ENCODE measurements around the gene PAX5. TPM values are rescaled to one million over a fixed set of nuclear protein-coding genes. Genes with fewer than 3 reads are reported as not detected.

The PAX5 gene
- total RNA-seq, 2 experiments from 2014 or later = 2.2 to 2.4 TPM

DNA sequence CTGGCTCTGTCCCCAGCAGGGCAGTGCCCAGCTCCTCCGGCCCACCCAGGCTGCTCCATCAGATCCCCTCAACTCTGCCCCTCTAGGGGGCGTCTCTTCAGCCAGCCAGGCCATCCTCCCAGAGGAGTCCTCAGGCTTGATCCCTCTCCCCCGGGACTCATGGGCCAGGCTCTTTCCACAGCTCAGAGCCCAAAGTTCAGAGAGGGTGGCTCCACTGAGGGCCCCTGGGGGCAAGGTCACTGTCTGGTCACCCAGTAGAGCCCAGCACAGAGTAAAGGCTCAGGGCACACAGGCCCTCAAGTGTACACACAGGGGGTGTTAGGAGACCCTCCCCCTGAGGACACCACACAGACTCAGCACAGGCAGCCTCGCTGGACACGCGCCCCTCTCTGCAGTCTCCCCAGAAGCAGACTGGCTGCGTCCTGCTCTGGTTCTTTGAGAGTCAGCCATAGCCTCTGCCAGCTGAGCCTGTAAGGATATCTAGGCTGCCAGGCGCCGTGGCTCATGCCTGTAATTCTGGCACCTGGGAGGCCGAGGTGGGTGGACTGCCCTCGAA lies 64.8 kb downstream of the PAX5 start:
- Mint-ChIP-seq H3K9me3 (no peaks in the 10 kb centered on the region), H3K27me3 (no peaks in the 10 kb centered on the region), H3K4me1 (no peaks in the 10 kb centered on the region), H3K36me3 (no peaks in the 10 kb centered on the region), H3K27ac (peak overlapping the region; percentile 6), H3K4me3 (no peak overlapping the region)
- no peak for DNase-seq

DNA sequence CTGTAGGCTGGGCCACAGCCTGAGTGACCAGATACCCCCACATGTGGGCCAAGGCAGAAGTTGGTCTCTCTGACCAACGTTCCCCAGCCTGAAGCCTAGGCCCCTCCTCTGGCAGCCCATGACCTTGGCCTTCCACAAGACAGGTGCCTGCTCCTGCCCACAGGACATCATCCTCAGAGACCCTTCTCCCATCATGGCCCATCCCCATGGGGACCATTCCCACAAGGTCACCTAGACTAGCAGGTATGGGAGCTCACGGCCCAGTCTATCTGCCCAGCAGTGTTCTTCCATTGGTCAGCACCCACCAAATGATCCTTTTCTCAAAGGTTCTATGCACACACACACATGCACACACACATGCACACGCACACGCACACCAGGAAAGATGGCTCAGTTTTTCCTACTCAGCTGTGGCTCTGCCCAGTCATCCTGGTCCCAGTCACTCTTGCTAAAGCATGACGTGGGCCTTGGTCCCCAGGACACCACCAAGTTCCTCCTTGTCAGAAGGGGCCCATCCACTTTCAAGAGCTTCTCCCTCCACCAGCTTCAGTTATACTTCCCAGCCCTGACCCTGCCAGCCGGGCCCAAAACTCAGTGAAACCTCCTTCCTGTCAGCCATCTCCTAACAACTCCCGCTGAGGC lies 65.4 kb downstream of the PAX5 start:
- Mint-ChIP-seq H3K4me3 (no peak overlapping the region), H3K36me3 (no peaks in the 10 kb centered on the region), H3K27ac (peak overlapping the region; percentile 6), H3K9me3 (no peaks in the 10 kb centered on the region), H3K4me1 (no peaks in the 10 kb centered on the region), H3K27me3 (no peaks in the 10 kb centered on the region)
- DNase-seq = no peak

DNA sequence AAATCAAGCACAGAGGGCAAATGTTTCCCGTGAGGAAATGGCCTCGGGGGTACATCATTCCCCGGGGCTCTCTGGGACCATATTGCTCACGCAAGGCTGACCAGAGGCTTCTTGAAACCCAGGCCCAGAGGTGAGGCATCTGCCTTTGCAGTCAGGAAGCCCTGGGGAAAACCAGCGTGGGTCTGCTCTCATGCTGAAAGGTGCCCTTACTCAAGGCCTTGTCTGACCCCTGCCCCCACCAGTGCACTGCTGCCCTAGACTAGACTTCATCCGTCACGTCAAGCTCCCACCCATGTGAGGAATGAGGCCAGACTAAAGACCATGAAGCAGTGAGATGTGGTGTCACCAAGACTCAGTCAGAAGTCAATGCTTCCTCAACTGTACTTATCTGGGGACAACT lies 66.1 kb downstream of the PAX5 start:
- no peaks in the 10 kb centered on the region for H3K9me3 Mint-ChIP-seq
- no peak overlapping the region for H3K27ac Mint-ChIP-seq

DNA sequence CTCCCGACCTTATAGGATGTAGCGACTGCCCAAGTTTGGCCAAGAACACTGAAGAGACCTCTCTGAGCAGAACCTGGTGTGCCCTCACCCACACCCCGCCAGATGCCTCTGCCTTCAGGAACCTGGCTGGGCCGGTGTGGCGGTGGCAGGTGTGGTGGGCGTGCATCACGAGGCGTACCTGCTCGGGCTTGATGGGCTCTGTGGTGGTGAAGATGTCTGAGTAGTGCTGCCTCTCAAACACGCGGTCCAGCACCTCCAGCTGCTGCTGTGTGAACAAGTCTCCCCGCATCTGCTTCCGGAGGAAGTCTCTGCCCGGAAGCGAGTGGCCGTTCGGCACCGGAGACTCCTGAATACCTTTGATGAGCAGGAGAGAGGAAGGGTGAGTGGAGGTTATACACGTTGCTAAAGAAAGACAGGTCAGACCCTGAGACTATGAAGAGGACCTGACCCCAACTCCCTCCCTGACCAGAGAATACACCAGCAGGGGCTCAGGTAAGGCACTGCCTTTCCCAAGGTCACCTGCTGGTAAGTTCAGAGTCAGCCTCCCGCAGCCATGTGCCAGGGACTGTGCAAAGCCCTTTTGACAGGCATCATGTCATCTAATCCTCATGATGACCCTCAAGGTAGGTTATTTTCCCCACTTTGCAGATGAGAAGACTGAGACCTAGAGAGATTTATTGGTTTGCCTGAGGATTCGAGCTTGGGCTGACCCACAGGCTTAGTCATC lies 67.5 kb downstream of the PAX5 start:
- no peaks in the 10 kb centered on the region for H3K9me3 Mint-ChIP-seq
- H3K4me1 Mint-ChIP-seq = no peaks in the 10 kb centered on the region
- DNase-seq = no peak
- peaks cover 6% of the 10 kb centered on the region for H3K27me3 Mint-ChIP-seq
- H3K36me3 Mint-ChIP-seq = no peaks in the 10 kb centered on the region
- H3K4me3 Mint-ChIP-seq = no peak overlapping the region
- no peak overlapping the region for H3K27ac Mint-ChIP-seq

More for the DNA sequence above, 66.1 kb downstream of the PAX5 start:
- DNase-seq = no peak
- Mint-ChIP-seq H3K4me3 (no peak overlapping the region), H3K27me3 (no peaks in the 10 kb centered on the region), H3K36me3 (no peaks in the 10 kb centered on the region), H3K4me1 (no peaks in the 10 kb centered on the region)

DNA sequence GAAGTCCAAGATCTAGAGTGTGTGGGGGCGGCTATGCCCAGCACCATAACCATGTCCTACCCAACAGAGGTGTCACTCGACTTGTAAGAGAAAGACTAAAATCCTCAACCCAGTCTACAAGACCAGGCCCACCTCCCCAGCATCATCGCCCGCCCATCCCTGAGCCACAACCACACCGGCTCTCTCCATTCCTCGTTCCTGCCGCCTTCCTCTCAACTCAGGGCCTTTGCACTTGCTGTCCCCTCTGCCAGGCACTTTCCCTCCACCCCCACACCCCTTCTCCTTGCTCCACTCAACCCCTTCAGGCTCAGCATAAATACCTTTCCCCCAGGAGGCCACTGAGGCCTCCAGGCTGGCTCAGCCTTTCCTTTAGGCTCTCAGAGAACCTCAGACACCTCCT lies 69.3 kb downstream of the PAX5 start:
- H3K27ac Mint-ChIP-seq = no peak overlapping the region
- H3K27me3 Mint-ChIP-seq = peaks cover 13% of the 10 kb centered on the region
- no peak overlapping the region for H3K4me3 Mint-ChIP-seq
- no peaks in the 10 kb centered on the region for H3K36me3 Mint-ChIP-seq
- no peak for DNase-seq
- H3K4me1 Mint-ChIP-seq = no peaks in the 10 kb centered on the region
- H3K9me3 Mint-ChIP-seq = no peaks in the 10 kb centered on the region

DNA sequence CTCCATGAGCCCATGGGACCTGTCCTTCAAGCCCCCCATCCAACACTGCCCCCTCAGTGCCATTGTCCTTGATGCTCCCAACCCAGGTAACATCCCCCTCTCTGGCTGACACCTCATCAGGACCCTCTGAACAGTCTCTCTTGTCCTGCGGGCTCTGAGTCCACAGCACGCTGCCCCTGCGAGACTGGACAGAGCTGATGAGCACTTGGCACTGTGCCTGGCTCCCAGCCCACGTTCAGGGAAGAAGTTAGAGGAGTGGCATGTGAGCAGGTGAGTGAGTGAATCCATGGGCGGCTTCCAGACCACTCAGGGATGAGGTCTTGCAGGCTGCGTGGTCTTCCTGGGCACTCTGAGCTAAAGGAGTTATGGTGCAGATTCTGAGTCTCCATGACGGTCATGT lies 70.7 kb downstream of the PAX5 start:
- Mint-ChIP-seq H3K27ac (no peak overlapping the region), H3K4me3 (no peak overlapping the region), H3K9me3 (no peaks in the 10 kb centered on the region), H3K4me1 (no peaks in the 10 kb centered on the region), H3K27me3 (peaks cover 19% of the 10 kb centered on the region), H3K36me3 (no peaks in the 10 kb centered on the region)
- DNase-seq = no peak

DNA sequence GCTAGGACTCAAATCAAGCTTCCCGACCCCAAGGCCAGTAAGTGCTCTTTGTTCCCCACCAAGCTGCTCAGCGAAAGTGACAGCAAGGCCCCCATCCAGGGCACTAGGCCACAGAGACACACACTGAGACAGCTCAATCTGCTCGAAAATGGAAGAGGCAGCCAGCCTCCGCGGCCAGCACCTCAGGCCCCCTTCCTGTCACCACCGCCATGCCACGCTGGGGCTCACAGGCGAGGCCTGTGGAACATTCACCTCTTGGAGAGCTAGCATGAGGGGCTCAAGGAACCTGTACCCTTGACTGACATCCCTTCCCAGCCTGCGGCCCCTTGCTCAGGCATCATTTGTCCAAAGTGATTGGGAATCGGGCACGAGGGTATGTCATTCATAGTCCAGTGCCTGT lies 71.4 kb downstream of the PAX5 start:
- Mint-ChIP-seq H3K9me3 (no peaks in the 10 kb centered on the region), H3K4me3 (no peak overlapping the region), H3K4me1 (no peaks in the 10 kb centered on the region), H3K27ac (no peak overlapping the region), H3K27me3 (peaks cover 23% of the 10 kb centered on the region), H3K36me3 (no peaks in the 10 kb centered on the region)
- no peak for DNase-seq

DNA sequence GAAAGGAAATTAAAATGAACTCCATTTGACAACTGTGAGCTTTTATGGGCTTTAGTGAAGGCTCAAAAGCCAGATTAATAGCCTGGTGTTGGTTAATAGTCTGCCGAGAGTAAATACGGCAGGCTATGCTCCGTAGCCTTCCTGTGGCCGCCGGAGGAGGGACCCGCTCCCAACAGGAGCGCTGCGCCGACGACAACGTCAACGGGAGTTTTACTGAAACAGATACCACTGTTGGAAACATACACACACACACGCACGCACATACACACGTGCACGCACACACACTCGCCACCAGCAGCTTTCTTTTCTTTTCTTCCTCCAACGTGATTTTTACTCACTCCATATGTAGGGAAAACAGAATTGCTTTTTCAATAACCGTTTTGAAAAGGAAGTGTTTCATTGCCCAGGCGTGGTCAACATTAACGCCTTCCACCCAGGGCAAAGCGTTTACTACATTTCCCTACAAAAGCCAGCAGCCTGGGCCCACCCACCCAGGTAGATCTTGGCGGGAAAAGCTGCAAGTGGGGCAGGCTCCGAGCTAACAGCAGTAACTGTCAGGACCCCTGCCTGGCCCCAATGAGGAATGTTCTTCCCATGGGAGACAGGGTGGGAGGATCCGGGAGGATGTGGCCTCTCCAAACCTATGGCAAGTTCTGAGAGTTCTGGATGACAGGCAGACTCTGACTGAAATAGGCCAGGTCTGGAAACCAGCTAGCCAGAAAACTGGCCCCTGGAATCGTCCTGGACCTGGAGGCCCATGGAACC lies 72.3 kb downstream of the PAX5 start:
- Mint-ChIP-seq H3K4me1 (no peaks in the 10 kb centered on the region), H3K36me3 (no peaks in the 10 kb centered on the region), H3K4me3 (no peak overlapping the region), H3K9me3 (no peaks in the 10 kb centered on the region), H3K27ac (no peak overlapping the region), H3K27me3 (peaks cover 32% of the 10 kb centered on the region)
- no peak for DNase-seq

DNA sequence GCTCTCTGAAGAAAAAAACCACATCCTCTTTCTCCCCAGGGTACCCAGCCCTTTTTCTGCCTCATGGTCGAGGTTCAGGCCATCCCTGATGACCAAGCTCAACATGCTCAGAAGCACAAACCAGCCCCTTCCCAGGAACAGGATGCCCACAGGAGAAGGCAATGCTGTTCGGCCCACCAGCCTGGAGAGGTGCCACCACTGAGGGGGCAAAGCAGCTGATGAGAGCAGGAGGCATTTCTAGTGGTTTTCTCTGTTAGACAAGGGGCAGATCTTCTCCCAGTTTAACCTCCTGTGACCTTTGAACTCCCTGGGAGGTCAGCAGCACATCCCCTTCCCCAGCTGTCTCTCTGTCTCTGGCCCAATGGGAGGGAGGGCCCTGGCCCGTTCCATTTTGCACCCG lies 73.0 kb downstream of the PAX5 start:
- Mint-ChIP-seq H3K27me3 (peaks cover 39% of the 10 kb centered on the region), H3K4me3 (no peak overlapping the region), H3K36me3 (no peaks in the 10 kb centered on the region), H3K9me3 (no peaks in the 10 kb centered on the region), H3K4me1 (no peaks in the 10 kb centered on the region), H3K27ac (no peak overlapping the region)
- no peak for DNase-seq

DNA sequence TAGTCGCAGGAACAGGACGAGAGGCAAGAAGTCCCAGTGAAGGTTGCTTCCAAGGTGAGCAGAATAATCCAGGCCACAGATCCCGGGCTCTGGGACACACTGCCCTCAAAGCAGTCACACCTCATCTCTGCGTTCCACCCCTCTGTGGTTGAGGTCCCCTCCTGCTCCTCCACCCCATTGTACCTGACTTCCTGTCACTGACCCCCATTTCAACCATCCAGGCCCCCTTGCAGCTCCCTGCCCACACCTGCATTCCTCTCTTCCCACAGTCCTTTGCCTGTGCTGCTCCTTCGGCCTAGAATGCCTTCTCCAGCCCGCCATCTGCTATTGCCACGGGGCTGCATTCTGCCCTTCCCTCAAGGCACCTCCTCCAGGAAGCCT lies 73.5 kb downstream of the PAX5 start:
- Mint-ChIP-seq H3K27me3 (peaks cover 41% of the 10 kb centered on the region), H3K4me1 (no peaks in the 10 kb centered on the region), H3K4me3 (no peak overlapping the region), H3K36me3 (no peaks in the 10 kb centered on the region), H3K27ac (no peak overlapping the region), H3K9me3 (no peaks in the 10 kb centered on the region)
- DNase-seq = no peak

DNA sequence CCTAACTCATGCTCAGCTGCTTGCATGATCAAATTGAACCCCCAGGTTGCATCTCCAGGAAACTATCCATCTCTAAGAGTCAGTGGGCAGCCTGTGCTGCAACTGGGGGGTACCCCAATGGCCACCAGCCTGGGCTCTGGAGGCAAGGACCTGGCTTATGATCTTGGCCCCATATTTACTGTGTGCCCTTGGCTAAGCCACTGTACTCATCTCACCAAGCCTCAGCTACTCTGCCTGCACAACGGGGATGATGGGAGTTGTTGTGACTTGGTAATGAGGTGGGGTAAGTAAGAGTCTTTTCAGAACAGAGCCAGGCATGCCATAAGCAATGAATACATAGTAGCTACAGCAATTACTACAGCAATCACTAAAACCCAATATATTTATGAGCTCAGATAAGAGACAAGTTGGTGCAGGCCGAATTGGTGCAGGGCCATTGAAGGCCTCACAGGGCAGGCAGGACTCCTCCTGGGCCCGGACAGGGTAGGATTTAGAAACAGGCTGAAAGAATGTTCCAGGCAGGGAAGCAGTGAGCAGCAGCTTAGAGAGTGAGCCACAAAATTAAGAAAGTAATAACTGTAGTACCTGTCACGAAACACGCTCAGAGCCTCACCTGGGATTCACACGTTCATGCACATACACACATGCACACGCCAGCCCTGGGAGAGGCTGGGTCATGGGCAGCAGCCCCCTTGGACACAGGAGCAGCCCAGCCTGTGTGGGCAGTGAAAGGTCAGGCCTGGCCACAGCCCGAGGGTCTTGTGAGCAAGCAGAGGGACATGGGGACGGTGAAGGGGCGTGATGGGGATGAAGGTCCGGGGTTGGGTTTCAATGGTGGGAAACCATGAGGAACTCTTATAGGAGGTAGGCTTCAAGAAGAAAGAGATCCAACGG lies 74.1 kb downstream of the PAX5 start:
- peaks cover 44% of the 10 kb centered on the region for H3K27me3 Mint-ChIP-seq
- no peak for DNase-seq
- no peaks in the 10 kb centered on the region for H3K36me3 Mint-ChIP-seq
- H3K4me3 Mint-ChIP-seq = no peak overlapping the region
- H3K4me1 Mint-ChIP-seq = no peaks in the 10 kb centered on the region
- no peak overlapping the region for H3K27ac Mint-ChIP-seq
- peaks cover 2% of the 10 kb centered on the region for H3K9me3 Mint-ChIP-seq

DNA sequence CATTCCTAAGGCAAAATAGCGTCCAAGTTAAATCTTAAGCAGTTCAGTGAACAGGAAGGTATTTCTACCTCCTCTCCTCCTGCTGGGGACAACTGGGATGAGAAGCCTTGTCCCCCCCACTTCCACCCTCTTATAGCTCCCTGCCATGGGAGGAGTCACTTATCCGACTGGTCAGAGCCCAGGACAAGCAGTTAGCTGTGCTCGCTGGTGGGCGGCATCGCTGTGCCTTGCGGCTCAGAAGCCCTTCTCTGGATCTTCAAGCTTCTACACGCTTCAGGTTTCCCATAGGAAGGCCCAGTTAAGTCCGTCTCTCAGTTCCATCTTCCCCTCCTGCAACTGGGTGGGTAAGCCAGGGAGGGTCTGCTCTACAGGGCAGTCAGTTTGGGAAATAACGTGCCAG lies 77.2 kb downstream of the PAX5 start:
- Mint-ChIP-seq H3K9me3 (peaks cover 7% of the 10 kb centered on the region), H3K4me3 (no peak overlapping the region), H3K4me1 (no peaks in the 10 kb centered on the region), H3K27ac (no peak overlapping the region), H3K36me3 (no peaks in the 10 kb centered on the region), H3K27me3 (peaks cover 63% of the 10 kb centered on the region)
- DNase-seq = no peak

DNA sequence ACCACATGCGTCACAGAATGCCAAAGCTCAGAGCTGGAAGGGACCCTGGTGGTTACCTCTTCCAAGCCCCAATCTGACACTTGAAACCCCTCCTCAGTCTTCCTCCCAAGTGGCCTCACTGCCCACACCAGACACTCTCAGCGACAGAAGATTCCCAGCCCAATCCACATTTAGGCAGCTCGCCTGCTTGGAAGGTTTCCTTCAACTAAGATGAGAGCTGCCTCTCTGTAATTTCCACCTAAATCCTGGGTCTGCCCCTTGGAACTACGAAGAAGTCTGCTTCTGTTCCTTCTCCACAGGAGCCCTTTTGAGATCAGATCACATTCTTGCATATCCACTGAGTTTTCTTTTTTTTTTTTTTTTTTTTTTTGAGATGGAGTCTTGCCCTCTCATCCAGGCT lies 83.7 kb downstream of the PAX5 start:
- no peaks in the 10 kb centered on the region for H3K36me3 Mint-ChIP-seq
- peaks cover 41% of the 10 kb centered on the region for H3K27me3 Mint-ChIP-seq
- no peak for DNase-seq
- H3K4me1 Mint-ChIP-seq = no peaks in the 10 kb centered on the region
- H3K4me3 Mint-ChIP-seq = no peak overlapping the region
- H3K9me3 Mint-ChIP-seq = peaks cover 7% of the 10 kb centered on the region
- H3K27ac Mint-ChIP-seq = no peak overlapping the region

DNA sequence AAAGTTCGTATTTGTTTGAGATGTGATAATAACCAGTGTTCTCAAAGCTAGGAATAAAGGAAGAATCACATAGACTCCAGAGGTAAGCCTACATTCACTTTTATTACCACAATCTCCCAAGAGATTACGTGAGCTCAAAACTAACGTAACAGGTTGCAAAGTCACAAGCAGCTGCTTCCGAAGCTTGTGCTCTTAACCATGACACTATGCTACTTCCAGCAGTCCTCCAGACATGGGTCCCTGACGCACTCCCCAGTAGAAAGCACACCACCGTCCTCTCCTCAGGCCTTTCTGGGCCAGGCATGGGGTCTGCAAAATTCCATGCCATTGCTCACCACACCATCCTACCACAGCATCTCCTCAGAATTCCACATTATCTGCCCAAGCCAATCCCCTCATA lies 84.6 kb downstream of the PAX5 start:
- Mint-ChIP-seq H3K27ac (no peak overlapping the region), H3K36me3 (no peaks in the 10 kb centered on the region), H3K27me3 (peaks cover 34% of the 10 kb centered on the region), H3K9me3 (peaks cover 4% of the 10 kb centered on the region), H3K4me1 (no peaks in the 10 kb centered on the region), H3K4me3 (no peak overlapping the region)
- no peak for DNase-seq

DNA sequence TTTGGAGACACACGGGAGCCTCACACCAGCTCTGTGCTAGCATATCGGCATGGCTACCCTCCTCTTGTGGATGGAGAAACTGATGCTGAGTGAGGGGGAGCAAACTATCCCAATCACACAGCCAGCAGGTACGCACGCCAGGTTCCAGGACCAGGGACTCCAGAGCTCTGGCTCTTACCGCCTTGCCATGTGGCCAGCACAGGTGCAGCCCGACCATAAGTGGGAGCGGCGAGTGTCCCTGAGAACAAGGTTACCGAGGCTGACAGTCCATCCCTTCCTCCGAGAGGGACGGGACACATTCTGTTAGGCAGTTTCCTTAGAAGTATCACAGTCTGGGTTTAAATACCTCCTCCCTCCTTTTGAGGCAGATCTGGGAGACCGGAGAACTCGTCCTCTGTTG lies 86.0 kb downstream of the PAX5 start:
- H3K27ac Mint-ChIP-seq = no peak overlapping the region
- no peaks in the 10 kb centered on the region for H3K4me1 Mint-ChIP-seq
- H3K36me3 Mint-ChIP-seq = no peaks in the 10 kb centered on the region
- DNase-seq = no peak
- H3K4me3 Mint-ChIP-seq = no peak overlapping the region
- H3K27me3 Mint-ChIP-seq = peaks cover 23% of the 10 kb centered on the region
- no peaks in the 10 kb centered on the region for H3K9me3 Mint-ChIP-seq
